Head of caudate nucleus (tissue), 42 donors: Measurements from ENCODE around the gene CYBB.
A peak's percentile ranks its signal among the peaks of the same experiment; 100 is the strongest.
"Not testable (repeated sequence)": the region's sequence is repeated elsewhere in the genome, so short reads cannot be mapped to it uniquely, and the experiment has no call there.

Experiments used
- DNase-seq, 42 donors: peaks; one replicate each; pipeline versions ENCODE4 v3.0.0 to v3.0.0-alpha.2; 2020 to 2021; ENCODE audit warnings: mixed read lengths in 7 of 42
- intact Hi-C: fragments of 100-400 bp; cut with DNase I; formaldehyde crosslinking; loops from one replicate; pipeline ENCODE4 v1.15.0; 2022

CYBB gene

DNA sequence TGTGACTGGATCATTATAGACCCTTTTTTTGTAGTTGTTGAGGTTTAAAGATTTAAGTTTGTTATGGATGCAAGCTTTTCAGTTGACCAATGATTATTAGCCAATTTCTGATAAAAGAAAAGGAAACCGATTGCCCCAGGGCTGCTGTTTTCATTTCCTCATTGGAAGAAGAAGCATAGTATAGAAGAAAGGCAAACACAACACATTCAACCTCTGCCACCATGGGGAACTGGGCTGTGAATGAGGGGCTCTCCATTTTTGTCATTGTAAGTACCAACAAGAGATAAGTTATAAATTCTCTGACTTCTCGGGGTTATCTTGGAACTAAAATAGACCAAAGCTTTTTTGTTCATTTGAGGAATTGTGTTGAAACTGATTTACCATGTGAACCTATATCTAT is at the start of gene CYBB:
Gene CYBB, plus strand, starts transcription at position 203 of the 400 bp plus-strand sequence. Its CDS starts 19 bp downstream, at position 222.
- intact Hi-C loops = no loop called here
- no peak for DNase-seq

DNA sequence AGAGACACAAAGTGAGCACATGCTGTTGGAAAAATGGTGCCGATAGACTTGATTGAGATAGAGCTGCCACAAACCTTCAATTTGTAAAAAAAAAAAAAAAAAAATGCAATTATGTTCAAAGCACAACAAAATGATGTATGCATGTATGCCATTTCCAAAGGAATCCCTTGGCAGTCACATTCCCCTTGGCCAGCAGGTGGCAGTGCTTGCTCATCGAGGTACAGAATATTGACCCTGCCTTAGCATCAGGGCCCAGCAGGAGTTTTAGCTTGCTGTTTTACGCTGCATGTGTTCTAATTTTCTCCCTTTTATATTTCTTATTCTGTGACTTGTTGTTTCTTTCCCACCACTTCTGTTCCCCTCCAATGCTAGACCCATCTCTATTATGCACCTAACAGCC is 34.5 kb upstream of the CYBB start:
- DNase-seq = peak; percentile 48 to 87 (median 78)
- intact Hi-C loops = loop anchor here (5.0 to 10.0 kb wide), 2 partner anchors 77 to 429 kb away; no protein-coding TSS in a partner anchor

DNA sequence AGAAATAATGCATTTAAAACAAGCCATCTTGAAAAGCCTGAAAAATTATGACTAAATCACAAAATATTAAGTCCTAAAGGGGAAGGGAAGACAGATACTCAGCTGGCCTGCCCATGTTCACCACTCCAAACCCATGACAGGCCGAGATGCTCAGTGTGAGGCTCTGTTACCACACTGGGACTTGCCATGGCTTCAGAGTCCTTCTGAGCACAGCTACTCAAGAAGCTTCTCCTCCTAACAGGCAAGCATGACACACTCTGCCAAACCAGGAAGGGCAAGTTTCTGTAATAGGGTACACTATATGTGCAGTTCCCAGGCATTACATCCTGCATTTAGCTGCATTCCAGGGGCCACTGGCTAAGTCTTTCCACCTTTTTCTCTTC is 34.0 kb upstream of the CYBB start:
- intact Hi-C loops = loop anchor here (5.0 to 10.0 kb wide), 2 partner anchors 76 to 429 kb away; no protein-coding TSS in a partner anchor
- DNase-seq = no peak

DNA sequence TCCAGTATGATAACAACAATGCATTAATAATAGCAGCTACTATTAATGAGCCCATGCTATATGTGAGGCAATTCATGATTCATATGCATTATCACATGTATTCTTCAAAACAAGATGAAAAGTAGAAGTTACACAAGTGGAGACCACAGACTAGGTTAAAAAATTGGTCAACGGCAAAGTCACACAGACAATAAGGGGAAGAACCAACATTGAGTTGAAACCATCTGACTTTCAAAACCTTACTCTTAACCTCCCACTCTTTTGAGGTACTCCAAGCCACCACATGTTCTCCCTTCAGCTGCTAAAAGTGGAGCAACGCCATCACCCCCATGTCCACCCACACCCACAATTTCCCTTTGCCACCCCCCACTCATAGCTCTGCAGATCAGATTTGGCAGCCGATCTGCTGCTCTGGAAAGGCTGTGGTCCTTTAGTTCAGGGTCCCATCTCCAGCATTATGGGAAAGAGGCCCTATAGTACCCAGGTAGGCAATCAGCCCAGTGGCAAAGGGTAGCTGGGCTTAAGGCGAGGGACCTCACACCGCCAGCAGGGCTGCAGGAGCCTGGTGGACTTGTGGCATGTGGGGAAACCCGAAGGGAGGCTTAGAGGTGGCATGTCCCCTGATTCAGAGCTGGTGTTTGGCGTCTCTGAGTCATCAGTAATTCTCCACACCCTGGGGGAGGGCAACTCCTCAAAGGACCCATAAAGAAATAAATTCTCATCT is 33.5 kb upstream of the CYBB start:
- no peak for DNase-seq
- intact Hi-C loops = loop anchor here (5.0 to 10.0 kb wide), 2 partner anchors 76 to 428 kb away; no protein-coding TSS in a partner anchor

DNA sequence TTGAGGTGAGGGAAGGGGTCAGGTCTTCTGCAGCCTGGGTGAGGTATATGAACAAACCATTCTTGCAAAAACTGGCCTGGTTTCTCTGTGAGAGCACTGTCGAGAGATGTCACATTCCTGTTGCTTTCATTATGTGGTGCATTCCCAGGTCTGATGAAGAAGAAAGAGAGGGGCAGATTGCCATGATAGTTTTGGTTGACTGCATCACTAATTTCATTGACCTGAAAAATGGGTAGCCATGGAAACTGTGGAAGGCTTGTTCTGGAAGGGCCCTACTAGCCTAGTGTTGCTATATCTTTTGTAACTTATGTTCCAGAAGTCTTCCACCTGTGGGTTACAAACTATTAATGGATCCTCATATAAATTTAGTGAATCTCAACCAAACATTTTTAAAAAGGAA is 32.9 kb upstream of the CYBB start:
- no peak for DNase-seq
- intact Hi-C loops = loop anchor here (5.0 to 10.0 kb wide), 2 partner anchors 75 to 428 kb away; no protein-coding TSS in a partner anchor

DNA sequence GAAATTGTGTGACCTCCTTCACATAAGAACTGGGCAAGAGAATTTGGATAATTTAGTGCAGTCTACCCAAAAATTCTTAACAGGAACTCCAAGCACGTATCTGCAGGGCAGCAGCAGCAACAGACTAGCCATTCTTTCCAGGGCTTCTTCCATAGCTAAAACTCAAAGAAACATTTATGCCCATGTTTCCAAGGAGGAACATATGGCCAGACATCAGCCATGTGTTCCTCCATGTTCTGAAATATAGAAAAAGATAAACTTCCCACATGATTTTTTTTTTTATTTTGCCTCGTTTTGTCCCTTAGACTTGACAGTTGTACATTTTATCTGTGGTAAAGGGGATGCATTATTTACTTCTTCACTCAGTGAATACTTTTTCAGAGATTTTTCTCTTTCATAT is 27.6 kb upstream of the CYBB start:
- intact Hi-C loops = no loop called here
- no peak for DNase-seq

DNA sequence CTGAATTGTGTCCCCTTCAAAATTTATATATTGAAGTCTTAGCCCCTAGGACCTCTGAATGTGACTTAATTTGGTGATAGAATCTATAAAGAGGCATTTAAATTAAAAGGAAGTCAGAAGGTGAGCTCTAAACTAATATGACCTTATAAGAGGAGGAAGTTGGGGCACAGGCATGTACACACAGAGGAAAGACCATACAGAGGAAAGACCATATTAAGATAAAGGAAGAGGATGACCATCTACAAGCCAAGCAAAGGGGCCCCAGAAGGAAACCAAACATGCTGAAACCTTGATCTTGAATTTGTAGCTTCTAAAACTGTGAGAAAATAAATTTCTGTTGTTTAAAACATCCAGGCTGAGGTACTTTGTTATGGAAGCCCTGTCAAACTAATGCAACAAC is 26.9 kb upstream of the CYBB start:
- intact Hi-C loops = no loop called here
- no peak for DNase-seq

DNA sequence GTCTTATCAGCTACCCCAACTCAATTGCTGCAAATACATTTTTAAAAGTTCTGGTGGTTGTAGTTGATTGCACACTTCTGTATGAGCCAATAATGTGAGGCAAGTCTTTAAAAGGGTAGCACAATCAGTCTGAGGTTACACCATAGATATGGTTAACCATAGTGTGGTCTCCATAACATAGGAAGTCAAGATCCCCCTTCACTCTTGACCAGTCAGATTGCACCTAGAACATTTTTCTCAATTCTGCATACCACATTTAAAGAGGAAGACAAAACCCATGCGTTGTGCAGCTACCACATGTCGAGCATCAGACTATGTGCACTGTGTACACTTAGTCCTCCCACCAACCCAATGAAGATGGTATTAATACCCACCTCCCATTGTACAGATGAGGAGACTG is 26.5 kb upstream of the CYBB start:
- intact Hi-C loops = no loop called here
- DNase-seq = no peak

DNA sequence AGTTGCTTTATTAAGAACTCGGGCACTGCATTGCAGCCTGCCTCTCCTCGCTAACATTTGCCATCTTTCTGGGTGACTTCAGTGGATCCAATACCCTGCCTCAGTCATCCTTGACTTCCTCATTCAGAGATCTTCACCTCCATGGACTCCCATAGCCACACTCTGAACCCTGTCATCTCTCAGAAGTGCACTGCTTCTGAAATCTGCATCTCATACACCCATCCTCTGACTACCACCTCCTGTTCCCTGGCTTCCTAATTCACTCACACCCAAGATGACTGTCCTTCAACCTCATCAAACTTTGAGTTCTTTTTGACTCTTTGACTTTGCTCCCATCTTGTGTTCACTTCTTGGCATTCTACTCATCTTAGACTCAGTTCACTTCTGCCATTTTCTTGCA is 25.3 kb upstream of the CYBB start:
- intact Hi-C loops = no loop called here
- no peak for DNase-seq

DNA sequence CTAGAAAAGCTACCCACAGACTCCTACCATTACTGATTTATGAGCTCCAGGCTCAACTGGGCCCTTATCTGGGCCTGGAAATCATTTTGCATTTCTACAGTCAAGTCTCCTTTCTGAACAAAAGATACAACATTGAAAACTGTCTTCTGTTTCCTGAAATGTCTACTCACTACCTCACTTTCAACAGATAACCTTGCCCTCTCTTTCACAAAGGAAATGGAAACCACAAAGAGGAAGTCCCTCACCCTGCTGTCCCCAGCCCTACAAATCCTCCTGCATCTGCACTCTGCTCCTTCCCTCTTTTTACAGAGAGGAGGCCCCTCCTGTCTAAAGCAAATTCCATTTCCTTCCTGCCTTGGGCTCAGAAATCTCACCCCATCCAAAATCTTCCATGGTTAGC is 24.8 kb upstream of the CYBB start:
- intact Hi-C loops = no loop called here
- peak in 5 of 42 donors; percentile 5 to 23 (median 9) for DNase-seq

DNA sequence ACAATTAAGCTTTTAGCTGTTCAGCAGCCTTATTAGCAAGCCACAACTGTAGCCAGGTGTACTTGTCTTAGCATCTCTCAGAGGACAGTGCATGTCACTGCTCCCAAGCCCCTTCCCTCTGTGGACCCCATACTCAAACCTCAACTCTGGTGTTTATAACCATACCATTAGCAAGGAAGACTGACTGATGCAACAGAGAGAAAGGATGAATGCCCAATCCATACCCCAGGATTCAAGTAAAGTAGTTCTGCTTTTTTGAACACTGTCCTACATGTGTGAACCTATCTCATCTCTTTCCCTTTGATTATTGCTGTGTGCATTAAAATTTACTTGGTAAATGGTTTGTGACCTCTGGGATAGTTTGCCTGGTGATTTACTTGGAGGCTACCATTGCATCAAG is 22.8 kb upstream of the CYBB start:
- intact Hi-C loops = no loop called here
- no peak for DNase-seq

DNA sequence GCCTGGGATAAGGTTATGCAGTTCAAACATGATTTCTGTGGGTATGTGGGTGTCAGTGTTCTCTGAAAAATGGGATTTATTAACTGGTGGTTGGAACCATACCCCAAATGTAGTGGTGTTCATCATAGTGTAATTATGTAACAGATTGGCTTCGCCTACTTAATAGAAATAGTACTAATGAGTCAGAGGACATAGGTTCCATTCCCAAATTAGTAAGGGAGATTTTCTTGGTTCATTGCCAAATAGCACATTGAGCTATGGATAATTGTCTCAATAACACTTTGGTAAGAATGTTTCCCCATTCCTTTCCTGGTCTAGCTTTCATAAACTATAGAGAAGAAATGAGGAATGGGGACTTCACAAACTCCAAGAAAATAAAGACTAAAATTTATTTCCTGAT is 20.5 kb upstream of the CYBB start:
- intact Hi-C loops = no loop called here
- no peak for DNase-seq

DNA sequence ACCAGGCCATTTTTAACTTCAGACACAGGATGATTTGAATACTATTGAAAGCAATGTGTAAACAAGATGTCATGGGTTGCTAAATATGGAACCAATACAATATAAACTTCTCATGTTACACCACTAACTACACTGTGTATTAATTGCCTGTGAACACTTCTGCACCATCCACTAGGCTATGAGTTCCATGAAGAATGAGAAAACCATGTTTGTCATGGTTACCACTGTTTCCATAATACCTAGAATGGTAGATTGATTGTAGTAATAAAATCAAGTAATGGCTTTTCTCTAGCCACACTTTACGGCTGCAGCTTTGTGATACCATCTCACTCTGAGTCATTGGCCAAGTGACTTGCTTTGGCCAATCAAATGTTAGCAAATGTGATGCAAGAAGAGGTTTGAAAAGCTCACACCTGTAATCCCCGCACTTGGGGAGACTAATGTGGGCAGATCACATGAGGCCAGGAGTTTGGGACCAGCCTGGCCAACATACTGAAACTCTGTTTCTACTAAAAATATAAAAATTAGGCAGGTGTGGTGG is 19.9 kb upstream of the CYBB start:
- intact Hi-C loops = no loop called here
- DNase-seq = no peak

DNA sequence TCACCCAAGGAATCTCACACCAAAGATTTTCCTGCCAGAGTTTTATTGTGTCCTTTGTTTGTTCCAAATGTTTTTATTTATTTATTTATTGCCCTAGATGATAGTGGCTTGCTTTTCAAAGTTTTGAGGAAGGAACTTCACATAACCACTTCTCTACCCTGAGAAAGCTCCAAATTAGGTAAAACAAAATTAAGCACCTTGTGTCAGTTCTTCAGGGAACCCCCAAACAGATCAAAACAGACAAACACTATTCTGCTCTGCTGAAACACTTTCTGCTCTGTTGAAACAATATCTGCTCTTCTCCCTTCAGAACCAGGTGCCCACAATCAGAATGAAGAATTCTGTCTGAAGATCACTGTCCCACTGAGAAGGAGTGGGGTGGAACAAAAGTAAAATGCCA is 16.5 kb upstream of the CYBB start:
- DNase-seq = no peak
- intact Hi-C loops = no loop called here

DNA sequence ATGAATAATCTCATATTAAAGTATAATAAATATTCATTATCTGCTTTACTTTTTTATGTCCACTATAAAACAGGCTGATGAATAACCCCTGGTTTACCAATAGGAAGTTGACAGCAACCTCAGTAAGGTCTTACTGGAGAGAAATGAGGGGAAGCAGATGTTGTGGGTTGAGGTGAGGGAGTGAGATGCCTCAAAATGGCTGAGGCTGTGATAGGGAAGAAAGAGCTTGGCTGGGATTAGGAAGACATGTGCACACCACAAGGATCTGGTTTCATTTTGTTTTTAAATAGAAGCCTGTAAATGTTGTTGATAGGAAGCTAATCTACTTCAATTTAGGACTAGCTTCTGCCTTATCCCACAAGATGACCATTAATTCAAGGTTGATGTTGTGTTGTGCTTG is 14.4 kb upstream of the CYBB start:
- no peak for DNase-seq
- intact Hi-C loops = no loop called here

DNA sequence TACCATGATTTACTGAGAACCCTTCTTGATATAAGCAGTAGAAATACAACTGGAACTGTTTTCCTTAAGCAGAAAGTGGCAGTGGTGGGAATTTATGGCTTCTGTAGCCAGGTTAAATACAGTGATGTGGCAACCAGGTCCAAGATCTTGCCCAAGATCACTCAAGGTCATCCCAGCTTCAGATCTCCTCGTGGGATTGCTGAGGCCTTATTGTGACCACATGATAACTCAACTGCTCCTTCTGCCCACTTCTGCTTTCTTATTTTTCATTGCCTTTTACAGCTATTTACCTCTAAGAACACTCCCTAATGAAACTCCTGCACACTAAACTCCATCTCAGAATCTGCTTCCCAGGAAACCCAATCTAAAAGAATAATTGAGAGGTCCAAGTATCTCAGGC is 12.4 kb upstream of the CYBB start:
- intact Hi-C loops = no loop called here
- no peak for DNase-seq

DNA sequence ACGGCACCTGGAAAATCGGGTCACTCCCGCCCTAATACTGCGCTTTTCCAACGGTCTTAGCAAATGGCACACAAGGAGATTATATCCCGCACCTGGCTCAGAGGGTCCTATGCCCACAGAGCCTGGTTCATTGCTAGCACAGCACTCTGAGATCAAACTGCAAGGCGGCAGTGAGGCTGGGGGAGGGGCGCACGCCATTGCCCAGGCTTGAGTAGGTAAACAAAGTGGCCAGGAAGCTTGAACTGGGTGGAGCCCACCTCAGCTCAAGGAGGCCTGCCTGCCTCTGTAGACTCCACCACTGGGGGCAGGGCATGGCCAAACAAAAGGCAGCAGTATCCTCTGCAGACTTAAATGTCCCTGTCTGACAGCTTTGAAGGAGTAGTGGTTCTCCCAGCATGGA is 11.0 kb upstream of the CYBB start:
- DNase-seq, intact Hi-C loops: not testable (repeated sequence)

DNA sequence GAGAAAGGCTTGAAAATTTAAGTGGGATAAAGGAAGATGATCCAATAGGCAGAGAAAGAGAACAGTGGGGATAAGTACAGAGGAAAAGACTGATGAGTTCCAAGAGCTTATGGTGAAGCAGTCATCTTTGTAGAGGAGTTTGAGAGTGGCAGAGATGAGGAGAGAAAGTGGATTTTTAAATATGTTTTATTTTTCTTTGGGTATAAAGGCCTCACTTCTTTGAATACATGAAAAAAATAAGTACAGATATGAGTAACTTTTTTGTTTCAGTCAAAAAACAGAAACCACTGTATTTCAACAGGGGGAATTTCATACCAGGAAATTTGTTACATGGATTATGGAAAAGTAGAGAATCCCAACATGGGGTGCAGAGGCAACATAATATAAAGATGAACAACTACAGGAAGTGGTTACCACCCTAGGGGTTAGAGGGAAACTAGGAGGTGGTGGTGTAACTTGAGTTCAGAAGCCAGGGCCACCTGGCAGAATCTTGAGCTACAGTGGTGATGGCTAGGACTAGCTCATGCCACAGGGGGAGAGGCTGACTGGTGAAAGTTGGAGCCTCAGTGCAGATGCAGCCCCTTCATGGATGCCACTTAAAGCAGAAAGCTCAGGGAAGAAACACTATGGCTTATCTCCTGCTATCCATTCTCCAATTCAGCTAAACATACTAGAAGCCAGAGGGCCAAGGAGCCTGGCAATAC is 3.4 kb upstream of the CYBB start:
- intact Hi-C loops = no loop called here
- no peak for DNase-seq

DNA sequence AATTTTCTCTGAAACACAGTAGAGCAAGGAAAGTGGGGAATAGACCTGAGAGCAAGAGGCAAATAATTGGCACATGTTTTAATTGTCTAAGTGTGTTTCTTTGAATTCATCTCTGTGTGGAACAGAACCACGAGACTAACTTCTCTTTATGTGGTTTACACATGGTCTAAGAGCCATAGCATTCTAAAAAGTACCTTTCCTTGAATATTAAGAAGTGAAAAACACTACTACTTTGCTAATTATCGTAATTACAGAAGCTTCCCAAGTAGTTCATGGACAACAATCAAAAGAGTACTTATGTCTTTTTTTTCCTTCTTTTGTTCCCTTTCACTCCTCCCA is 2.9 kb upstream of the CYBB start:
- no peak for DNase-seq
- intact Hi-C loops = no loop called here

DNA sequence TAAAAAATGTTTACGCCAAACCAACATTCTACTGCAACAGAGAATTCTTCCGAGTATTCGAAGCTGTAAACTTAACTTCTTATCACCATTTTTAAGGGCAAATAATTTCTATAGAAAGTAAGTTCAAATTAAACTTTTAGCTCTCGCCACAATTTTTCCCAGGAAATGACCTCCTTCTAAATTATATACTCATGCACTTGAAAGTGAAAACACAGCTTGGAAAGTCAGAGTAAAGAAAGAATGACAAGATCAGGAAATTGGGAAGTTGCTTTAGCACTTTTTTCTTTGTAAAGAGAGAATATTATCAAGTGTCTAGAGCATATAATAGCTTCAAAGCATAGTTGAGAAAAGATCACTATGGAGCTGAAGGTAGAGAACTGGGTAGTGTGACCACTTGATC is 1.2 kb downstream of the CYBB start:
- intact Hi-C loops = no loop called here

DNA sequence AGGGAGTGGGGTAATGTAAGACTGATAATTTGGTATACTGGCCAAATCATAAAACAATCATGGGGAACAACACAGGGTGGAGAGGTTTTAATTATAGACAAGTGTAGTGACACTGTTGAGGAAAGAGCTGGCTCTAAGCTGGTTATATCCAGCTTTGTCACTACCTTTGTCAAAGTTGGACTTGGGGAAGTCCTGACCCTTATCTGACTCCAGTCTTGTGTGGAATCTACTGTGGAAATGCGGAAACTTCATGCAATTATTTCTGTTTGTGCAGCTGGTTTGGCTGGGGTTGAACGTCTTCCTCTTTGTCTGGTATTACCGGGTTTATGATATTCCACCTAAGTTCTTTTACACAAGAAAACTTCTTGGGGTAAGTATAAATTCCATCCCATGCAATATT is 2.0 kb downstream of the CYBB start:
- intact Hi-C loops = no loop called here
- DNase-seq = no peak

More for the DNA sequence above, 1.2 kb downstream of the CYBB start:
- DNase-seq = no peak
